HepG2 (cell line): ENCODE results near the gene DCST2.

ENCODE experiments used
- ETS1 ChIP-seq: sonication (generic); formaldehyde crosslinking; IDR thresholded peaks from 2 replicates; pipeline ENCODE4 v1.4.0; 2020; ENCODE audit warnings: missing genetic modification reagents
- FOXK1 ChIP-seq: sonication (generic); formaldehyde crosslinking; IDR thresholded peaks from 2 replicates; pipeline ENCODE4 v1.4.0; 2020; ENCODE audit warnings: low read depth, missing genetic modification reagents, borderline replicate concordance
- HIC2 ChIP-seq: sonication (generic); formaldehyde crosslinking; IDR thresholded peaks from 2 replicates; pipeline ENCODE4 v1.9.0; 2022; ENCODE audit warnings: low read depth, missing genetic modification reagents
- IRF1 ChIP-seq: sonication (generic); formaldehyde crosslinking; IDR thresholded peaks from 2 replicates; pipeline ENCODE4 v1.4.0; 2020; ENCODE audit warnings: low read depth, mild to moderate bottlenecking, missing genetic modification reagents
- JUND ChIP-seq: sonication (generic); formaldehyde crosslinking; IDR thresholded peaks from 2 replicates; pipeline ENCODE4 v1.8.0; 2022; ENCODE audit warnings: mild to moderate bottlenecking, missing genetic modification reagents
- MAX ChIP-seq: IDR thresholded peaks from 2 replicates; pipeline ENCODE4 v1.6.1; 2012; ENCODE audit warnings: inconsistent platforms
- NFYB ChIP-seq: sonication (generic); formaldehyde crosslinking; IDR thresholded peaks from 2 replicates; pipeline ENCODE4 v1.4.0; 2020; ENCODE audit warnings: missing genetic modification reagents
- PBX3 ChIP-seq: sonication (generic); formaldehyde crosslinking; IDR thresholded peaks from 2 replicates; pipeline ENCODE4 v1.8.1; 2023; ENCODE audit warnings: missing genetic modification reagents, inconsistent platforms, borderline replicate concordance
- PHF21A ChIP-seq: sonication (generic); formaldehyde crosslinking; IDR thresholded peaks from 2 replicates; pipeline ENCODE4 v1.5.0; 2020; ENCODE audit warnings: mild to moderate bottlenecking, missing genetic modification reagents
- RERE ChIP-seq: IDR thresholded peaks from 2 replicates; pipeline ENCODE4 v1.6.1; 2016; ENCODE audit warnings: low read depth, missing genetic modification reagents, missing compliant biosample characterization
- USF2 ChIP-seq, 2 experiments: sonication (generic) in 1 of 2; formaldehyde crosslinking in 1 of 2; IDR thresholded peaks; 2 replicates each; pipeline versions ENCODE4 v1.5.1 to v1.6.1; 2011 to 2020; ENCODE audit warnings: borderline replicate concordance in 1 of 2, low read depth in 1 of 2, low read length in 1 of 2, mild to moderate bottlenecking in 1 of 2, missing genetic modification reagents in 1 of 2, moderate library complexity in 1 of 2
- ZNF580 ChIP-seq: IDR thresholded peaks from 2 replicates; pipeline ENCODE4 v1.6.1; 2016; ENCODE audit warnings: low read depth, borderline replicate concordance

- TF ChIP-seq HIC2 (CRISPR knock-in tag) (no peak), ZNF580 (no peak), NFYB (CRISPR knock-in tag) (no peak), IRF1 (no peak), PHF21A (CRISPR knock-in tag) (no peak), ETS1 (CRISPR knock-in tag) (no peak), USF2 (IDR thresholded peaks at IDR 0.05; ENCODE audit: low read depth, low read length) (no peak), USF2 (CRISPR knock-in tag; IDR thresholded peaks at IDR 0.05; ENCODE audit: borderline replicate concordance) (no peak), MAX (no peak), PBX3 (no peak), JUND (CRISPR knock-in tag) (no peak), RERE (no peak), FOXK1 (CRISPR knock-in tag) (no peak)
Measured at GRCh38 chr1:155073377-155074242, 40.0 kb upstream of the DCST2 start.
